ENCODE results near the gene RPL32.
"Not testable (repeated sequence)": the region's sequence is repeated elsewhere in the genome, so short reads cannot be mapped to it uniquely, and the experiment has no call there.

DNA sequence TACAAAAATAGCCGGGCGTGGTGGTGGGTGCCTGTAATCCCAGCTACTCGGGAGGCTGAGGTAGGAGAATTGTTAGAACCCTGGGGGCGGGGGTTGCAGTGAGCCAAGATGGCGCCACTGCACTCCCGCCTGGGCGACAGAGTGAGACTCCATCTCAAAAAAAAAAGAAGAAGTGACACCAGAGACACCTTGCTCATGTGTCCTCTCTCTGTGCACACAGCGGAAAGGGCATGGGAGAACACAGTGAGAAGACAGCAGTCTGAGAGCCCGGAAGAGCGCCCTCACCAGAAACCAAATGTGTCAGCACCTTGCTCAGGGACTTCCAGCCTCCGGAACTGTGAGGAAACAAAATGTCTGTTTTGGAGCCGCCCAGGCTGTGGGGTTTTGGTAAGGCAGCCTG, 40.5 kb upstream of the RPL32 start:
- TF ChIP-seq, protein P1, sequence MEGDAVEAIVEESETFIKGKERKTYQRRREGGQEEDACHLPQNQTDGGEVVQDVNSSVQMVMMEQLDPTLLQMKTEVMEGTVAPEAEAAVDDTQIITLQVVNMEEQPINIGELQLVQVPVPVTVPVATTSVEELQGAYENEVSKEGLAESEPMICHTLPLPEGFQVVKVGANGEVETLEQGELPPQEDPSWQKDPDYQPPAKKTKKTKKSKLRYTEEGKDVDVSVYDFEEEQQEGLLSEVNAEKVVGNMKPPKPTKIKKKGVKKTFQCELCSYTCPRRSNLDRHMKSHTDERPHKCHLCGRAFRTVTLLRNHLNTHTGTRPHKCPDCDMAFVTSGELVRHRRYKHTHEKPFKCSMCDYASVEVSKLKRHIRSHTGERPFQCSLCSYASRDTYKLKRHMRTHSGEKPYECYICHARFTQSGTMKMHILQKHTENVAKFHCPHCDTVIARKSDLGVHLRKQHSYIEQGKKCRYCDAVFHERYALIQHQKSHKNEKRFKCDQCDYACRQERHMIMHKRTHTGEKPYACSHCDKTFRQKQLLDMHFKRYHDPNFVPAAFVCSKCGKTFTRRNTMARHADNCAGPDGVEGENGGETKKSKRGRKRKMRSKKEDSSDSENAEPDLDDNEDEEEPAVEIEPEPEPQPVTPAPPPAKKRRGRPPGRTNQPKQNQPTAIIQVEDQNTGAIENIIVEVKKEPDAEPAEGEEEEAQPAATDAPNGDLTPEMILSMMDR (IDR thresholded peaks at IDR 0.05): not testable (repeated sequence)
- not testable (repeated sequence) for TF ChIP-seq POLR2A (IDR thresholded peaks at IDR 0.05); POLR2AphosphoS5 (IDR thresholded peaks at IDR 0.05); EP300 (IDR thresholded peaks at IDR 0.05; ENCODE audit: low read depth)
